K562 (cell line): ENCODE data around the gene METTL2A.
"Not testable (repeated sequence)": the region's sequence is repeated elsewhere in the genome, so short reads cannot be mapped to it uniquely, and the experiment has no call there.

ENCODE experiments used
- BRCA1 ChIP-seq, 2 experiments: fragments of 450-650 bp in 1 of 2; sonication (generic) in 1 of 2; formaldehyde crosslinking in 1 of 2; IDR thresholded peaks; 2 replicates each; pipeline versions ENCODE4 v1.5.0 to v1.6.1; 2017 to 2020; ENCODE audit warnings: mild to moderate bottlenecking in 1 of 2, missing genetic modification reagents in 1 of 2
- CTBP1 ChIP-seq: fragments of 450-650 bp; IDR thresholded peaks from 2 replicates; pipeline ENCODE4 v1.6.1; 2016; ENCODE audit warnings: borderline replicate concordance
- HDAC6 ChIP-seq: IDR thresholded peaks from 2 replicates; pipeline ENCODE4 v1.6.1; 2012; ENCODE audit warnings: low read depth, mild to moderate bottlenecking, control low read depth, inconsistent platforms, low read length, moderate library complexity
- POLR2AphosphoS2 ChIP-seq: IDR thresholded peaks from 2 replicates; pipeline ENCODE4 v1.6.1; 2012; ENCODE audit warnings: low read length, improper control_type of control experiment
- ZNF561 ChIP-seq: fragments of 450-650 bp; formaldehyde crosslinking; conservative IDR thresholded peaks from 2 replicates; pipeline ENCODE4 v1.4.0; 2020; ENCODE audit warnings: mild to moderate bottlenecking, moderate library complexity
- TF ChIP-seq, protein P1 (sequence below): sonication (generic); formaldehyde crosslinking; IDR thresholded peaks from 2 replicates; pipeline ENCODE4 v1.9.0; 2022; ENCODE audit warnings: mild to moderate bottlenecking, missing genetic modification reagents

DNA sequence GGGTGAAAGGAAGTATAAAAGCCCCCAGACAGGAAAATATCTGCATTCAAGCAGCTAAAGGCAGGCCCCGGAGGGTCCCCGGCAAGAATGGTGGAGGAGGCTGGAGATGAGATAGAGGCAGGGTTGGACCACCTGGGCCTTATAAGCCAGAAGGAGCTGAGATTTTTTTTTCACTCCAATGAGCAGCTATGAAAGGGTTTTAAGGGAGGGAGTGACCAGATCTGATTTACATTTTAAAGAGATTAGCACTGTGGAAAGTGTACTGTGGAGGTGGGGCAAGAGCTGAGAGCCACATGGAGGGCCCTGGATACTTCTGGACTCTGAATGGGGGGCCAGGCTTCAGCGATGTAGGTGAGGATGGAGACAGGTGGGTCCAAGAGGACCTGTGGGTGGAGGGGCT is 40.7 kb downstream of the METTL2A start:
- not testable (repeated sequence) for TF ChIP-seq CTBP1; HDAC6; POLR2AphosphoS2; BRCA1 (IDR thresholded peaks at IDR 0.05); BRCA1 (CRISPR knock-in tag; IDR thresholded peaks at IDR 0.05); ZNF561 (CRISPR knock-in tag)
- TF ChIP-seq, protein P1, sequence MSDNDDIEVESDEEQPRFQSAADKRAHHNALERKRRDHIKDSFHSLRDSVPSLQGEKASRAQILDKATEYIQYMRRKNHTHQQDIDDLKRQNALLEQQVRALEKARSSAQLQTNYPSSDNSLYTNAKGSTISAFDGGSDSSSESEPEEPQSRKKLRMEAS: not testable (repeated sequence)
